ENCODE measurements around the gene POP7. TPM values are rescaled to one million over a fixed set of nuclear protein-coding genes. Genes with fewer than 3 reads are reported as not detected.

POP7 gene
- total and polyA plus RNA-seq, 2 donors = 18.6 to 39.1 TPM

- Histone ChIP-seq H3K36me3 (ENCODE audit: insufficient read depth) (peaks cover 16% of the 10 kb centered on the region), H3K4me3 (ENCODE audit: low read depth, low read length) (no peak overlapping the region), H3K27ac (ENCODE audit: low read depth) (no peak overlapping the region), H3K4me1 (ENCODE audit: insufficient read depth) (no peaks in the 10 kb centered on the region)
- DNase-seq (ENCODE audit: extremely low spot score) = no peak
- 92% methylated on average over 37 of the region's 37 CpGs for WGBS
These were observed 22.0 kb upstream of the POP7 start for GRCh38 chr7:100683659-100684533.

GRCh38 chr7:100684534-100685042 lies 21.3 kb upstream of the POP7 start:
- DNase-seq (ENCODE audit: extremely low spot score) = no peak
- H3K4me1 ChIP-seq (ENCODE audit: insufficient read depth) = no peaks in the 10 kb centered on the region
- 94% methylated on average over 16 of the region's 16 CpGs for WGBS
- H3K27ac ChIP-seq (ENCODE audit: low read depth) = no peak overlapping the region
- no peak overlapping the region for H3K4me3 ChIP-seq (ENCODE audit: low read depth, low read length)
- peaks cover 16% of the 10 kb centered on the region for H3K36me3 ChIP-seq (ENCODE audit: insufficient read depth)

GRCh38 chr7:100685049-100685605 lies 20.8 kb upstream of the POP7 start:
- DNase-seq (ENCODE audit: extremely low spot score) = no peak
- Histone ChIP-seq H3K4me1 (ENCODE audit: insufficient read depth) (no peaks in the 10 kb centered on the region), H3K27ac (ENCODE audit: low read depth) (no peak overlapping the region), H3K4me3 (ENCODE audit: low read depth, low read length) (no peak overlapping the region), H3K36me3 (ENCODE audit: insufficient read depth) (peaks cover 16% of the 10 kb centered on the region)
- 89% methylated on average over 18 of the region's 18 CpGs for WGBS

- no peak overlapping the region for H3K27ac ChIP-seq (ENCODE audit: low read depth)
These were observed 20.2 kb upstream of the POP7 start for GRCh38 chr7:100685631-100686145.

GRCh38 chr7:100686201-100686821 lies 19.6 kb upstream of the POP7 start:
- no peaks in the 10 kb centered on the region for H3K4me1 ChIP-seq (ENCODE audit: insufficient read depth)
- peaks cover 16% of the 10 kb centered on the region for H3K36me3 ChIP-seq (ENCODE audit: insufficient read depth)
- no peak overlapping the region for H3K4me3 ChIP-seq (ENCODE audit: low read depth, low read length)
- H3K27ac ChIP-seq (ENCODE audit: low read depth) = no peak overlapping the region
- 77% methylated on average over 33 of the region's 33 CpGs for WGBS
- no peak for DNase-seq (ENCODE audit: extremely low spot score)

More at GRCh38 chr7:100685631-100686145, 20.2 kb upstream of the POP7 start:
- Histone ChIP-seq H3K4me1 (ENCODE audit: insufficient read depth) (no peaks in the 10 kb centered on the region), H3K4me3 (ENCODE audit: low read depth, low read length) (no peak overlapping the region), H3K36me3 (ENCODE audit: insufficient read depth) (peaks cover 16% of the 10 kb centered on the region)
- DNase-seq (ENCODE audit: extremely low spot score) = no peak
- WGBS = 91% methylated on average over 17 of the region's 17 CpGs

DNA sequence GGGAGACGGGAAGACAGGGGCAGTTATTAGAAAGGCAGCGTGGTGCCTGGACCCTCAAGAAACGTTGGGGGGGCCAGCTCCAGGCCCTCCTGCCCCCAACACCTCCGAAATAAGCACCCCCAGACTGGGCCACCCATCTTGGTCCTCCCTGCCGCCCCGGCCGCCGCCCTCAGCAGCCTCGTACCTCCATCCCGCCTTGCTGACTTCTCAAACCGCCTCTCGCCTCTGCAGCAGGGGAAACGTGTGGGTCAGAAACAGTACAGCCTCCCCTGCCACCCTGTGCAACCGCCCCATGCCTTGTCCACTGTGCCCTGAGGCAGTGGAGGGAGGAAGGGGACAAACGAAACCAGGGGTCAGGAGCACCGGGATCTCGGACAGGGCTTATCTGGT lies 19.1 kb upstream of the POP7 start:
- WGBS = 87% methylated on average over 17 of the region's 17 CpGs
- Histone ChIP-seq H3K4me3 (ENCODE audit: low read depth, low read length) (no peak overlapping the region), H3K27ac (ENCODE audit: low read depth) (no peak overlapping the region), H3K36me3 (ENCODE audit: insufficient read depth) (peaks cover 14% of the 10 kb centered on the region), H3K4me1 (ENCODE audit: insufficient read depth) (no peaks in the 10 kb centered on the region)
- no peak for DNase-seq (ENCODE audit: extremely low spot score)

DNA sequence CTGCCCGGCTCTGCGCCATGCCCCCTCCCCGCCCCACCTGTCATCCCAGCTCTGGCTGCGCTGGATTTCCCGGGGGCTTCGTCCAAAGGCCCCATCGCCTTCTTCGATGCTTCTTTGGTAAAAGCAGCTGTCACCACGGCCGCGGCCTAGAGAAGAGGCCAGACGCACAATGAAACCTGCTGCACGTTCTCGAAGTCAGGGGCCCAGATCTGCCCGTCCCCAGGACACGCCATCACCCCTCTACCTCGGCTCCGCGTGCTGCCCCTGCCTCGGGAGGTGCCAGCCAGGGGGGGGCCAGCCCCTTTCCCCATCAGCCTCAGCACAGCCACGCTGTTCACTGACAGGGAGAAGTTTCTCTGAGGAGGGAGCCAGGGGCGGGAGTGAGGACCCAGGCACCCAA lies 18.7 kb upstream of the POP7 start:
- H3K27ac ChIP-seq (ENCODE audit: low read depth) = no peak overlapping the region
- DNase-seq (ENCODE audit: extremely low spot score) = no peak
- 89% methylated on average over 22 of the region's 22 CpGs for WGBS
- peaks cover 14% of the 10 kb centered on the region for H3K36me3 ChIP-seq (ENCODE audit: insufficient read depth)
- no peak overlapping the region for H3K4me3 ChIP-seq (ENCODE audit: low read depth, low read length)
- H3K4me1 ChIP-seq (ENCODE audit: insufficient read depth) = no peaks in the 10 kb centered on the region

DNA sequence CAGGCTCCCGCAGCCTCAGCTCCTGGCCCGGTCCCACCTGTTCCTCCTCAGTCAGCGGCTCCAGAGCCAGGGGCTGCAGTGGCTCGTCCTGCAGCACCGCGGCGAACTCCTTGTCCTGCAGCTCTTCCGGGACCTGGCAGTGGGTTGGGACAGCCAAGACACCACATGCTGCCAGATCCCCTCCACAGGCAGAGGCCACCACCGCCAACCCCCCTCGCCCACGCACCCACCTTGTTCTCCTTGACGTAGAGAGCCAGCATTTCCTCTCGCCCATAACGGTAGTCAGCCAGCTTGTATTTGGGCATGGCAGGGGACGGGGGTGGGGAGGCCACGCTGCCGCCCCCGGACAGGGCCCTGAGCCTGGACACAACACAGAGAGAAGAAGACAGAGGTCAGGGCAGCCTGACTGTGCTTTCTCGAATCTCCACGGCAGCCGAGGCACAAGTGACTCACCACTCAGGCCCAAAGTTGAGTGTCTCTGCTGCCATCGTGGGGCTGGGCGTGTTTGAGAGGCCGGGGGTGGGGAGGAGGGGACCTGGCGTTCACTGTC lies 18.1 kb upstream of the POP7 start:
- DNase-seq (ENCODE audit: extremely low spot score) = no peak
- 83% methylated on average over 25 of the region's 25 CpGs for WGBS
- Histone ChIP-seq H3K4me1 (ENCODE audit: insufficient read depth) (peaks cover 2% of the 10 kb centered on the region), H3K36me3 (ENCODE audit: insufficient read depth) (peaks cover 10% of the 10 kb centered on the region), H3K27ac (ENCODE audit: low read depth) (no peak overlapping the region), H3K4me3 (ENCODE audit: low read depth, low read length) (no peak overlapping the region)

DNA sequence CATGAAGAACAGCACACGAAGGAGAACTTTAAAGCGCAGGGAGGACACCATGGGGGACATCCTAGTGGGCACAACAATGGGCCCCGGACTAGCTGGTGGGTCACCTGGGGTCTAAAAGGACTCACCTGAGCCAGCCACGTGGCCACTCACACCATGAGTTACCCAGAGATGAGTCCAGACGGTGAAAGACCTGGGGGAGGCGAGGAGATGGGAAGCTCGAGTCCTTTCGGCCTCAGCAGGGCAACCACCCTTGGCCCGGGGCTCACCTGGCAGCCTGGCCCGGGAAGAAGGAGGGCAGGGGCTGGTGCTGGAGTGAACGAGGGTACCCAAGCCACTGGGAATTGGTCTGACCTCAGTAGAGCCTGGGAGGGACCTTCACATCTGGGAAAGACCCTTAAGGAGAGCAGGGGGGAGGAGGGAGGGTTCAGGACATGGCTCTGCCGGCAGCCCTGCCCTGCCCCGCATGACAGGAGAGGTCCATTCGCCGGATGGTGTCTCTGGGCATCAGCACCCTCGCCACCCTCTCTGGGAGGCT lies 17.5 kb upstream of the POP7 start:
- no peak for DNase-seq (ENCODE audit: extremely low spot score)
- no peak overlapping the region for H3K4me3 ChIP-seq (ENCODE audit: low read depth, low read length)
- no peak overlapping the region for H3K27ac ChIP-seq (ENCODE audit: low read depth)
- H3K4me1 ChIP-seq (ENCODE audit: insufficient read depth) = peaks cover 3% of the 10 kb centered on the region
- 88% methylated on average over 16 of the region's 16 CpGs for WGBS
- peaks cover 10% of the 10 kb centered on the region for H3K36me3 ChIP-seq (ENCODE audit: insufficient read depth)

DNA sequence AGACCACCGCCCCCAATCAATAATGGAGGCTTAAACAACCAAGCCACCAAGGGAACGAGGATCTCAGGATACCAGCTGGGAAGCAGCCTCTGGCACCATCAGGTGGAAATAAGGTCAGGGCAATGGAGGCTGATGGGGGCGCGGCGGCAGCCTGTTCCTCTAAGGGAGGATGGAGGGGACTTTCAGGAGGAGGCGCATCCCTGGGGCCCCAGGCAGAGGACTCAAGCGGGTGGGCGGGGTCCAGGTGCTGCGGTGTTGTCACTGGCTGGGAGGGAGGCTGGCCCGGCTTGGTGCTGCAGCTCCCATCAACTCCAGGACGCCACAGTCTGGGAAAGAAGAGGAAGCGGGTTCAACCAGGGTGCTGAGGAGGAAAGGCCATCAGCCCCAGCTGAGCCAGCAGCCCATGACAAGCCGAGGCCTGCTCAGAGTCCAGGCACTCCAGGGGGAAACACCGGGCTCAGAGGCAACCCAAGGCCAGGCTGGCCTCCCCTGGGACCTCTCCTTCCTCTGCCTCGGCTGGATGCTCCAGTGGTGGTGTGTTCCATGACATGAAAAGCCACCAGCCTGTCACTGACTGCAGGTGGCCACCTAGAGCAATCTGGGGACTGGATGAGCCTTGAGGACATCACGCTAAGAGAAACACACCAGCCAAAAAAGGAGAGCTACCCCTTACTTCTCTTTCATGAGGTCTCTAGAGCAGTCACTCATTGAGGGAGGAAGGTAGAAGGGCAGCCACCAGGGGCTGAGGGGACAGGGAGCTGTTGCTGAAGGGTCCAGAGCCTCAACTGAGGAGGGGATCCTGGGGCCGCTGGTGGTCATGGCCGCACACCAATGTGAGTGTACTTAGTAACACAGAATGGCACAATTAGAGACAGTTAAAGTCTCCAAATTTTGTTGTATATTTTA lies 16.4 kb upstream of the POP7 start:
- no peak for DNase-seq (ENCODE audit: extremely low spot score)
- Histone ChIP-seq H3K4me3 (ENCODE audit: low read depth, low read length) (no peak overlapping the region), H3K27ac (ENCODE audit: low read depth) (no peak overlapping the region), H3K36me3 (ENCODE audit: insufficient read depth) (peaks cover 5% of the 10 kb centered on the region), H3K4me1 (ENCODE audit: insufficient read depth) (peaks cover 3% of the 10 kb centered on the region)
- WGBS = 83% methylated on average over 18 of the region's 18 CpGs

DNA sequence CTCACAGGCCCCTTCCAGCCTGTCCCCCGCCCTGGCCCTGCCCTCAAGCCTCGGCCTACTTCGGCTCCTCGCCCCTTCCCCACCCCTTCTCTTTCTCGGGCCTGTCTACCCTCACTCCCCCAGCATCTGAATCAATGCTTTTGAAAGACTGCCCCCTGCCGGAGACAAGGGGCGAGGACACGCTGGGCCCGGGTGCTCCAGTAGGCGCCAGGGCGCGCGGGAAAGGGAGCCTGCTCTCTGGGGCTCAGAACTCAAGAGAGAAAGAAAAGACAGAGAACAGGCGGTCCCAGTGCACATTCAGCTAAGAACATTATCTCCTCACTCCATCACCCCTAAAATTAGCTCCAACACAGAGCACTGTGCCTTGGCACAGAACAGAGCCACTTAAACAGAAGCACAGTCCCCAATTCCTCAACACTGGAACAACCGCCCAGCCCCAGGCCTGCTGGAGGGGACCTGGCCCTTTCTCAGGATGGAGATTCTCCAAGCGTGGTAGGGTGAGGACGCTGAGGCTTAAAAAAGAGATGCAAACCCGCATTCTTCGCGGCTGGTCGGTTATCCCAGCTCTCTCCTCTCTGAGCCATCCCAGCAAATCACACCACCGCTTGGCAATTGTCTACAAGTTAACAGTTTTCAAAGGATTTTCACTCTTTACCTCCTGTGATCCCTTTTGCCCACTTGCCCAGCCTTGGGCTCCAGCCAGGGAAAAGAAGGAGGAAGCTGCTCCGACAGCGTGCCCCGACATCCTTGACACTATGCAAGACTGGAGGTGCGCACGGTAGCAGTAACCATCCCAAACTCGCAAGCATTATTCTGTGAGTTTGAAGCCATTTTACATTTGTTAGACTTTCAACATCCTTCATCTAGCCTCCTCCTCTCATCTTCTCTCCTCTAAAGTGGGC lies 14.0 kb upstream of the POP7 start:
- 25% methylated on average over 28 of the region's 28 CpGs for WGBS
- no peak for DNase-seq (ENCODE audit: extremely low spot score)
- Histone ChIP-seq H3K36me3 (ENCODE audit: insufficient read depth) (peaks cover 3% of the 10 kb centered on the region), H3K4me3 (ENCODE audit: low read depth, low read length) (peak overlapping the region; percentile 1), H3K27ac (ENCODE audit: low read depth) (no peak overlapping the region), H3K4me1 (ENCODE audit: insufficient read depth) (peaks cover 3% of the 10 kb centered on the region)

DNA sequence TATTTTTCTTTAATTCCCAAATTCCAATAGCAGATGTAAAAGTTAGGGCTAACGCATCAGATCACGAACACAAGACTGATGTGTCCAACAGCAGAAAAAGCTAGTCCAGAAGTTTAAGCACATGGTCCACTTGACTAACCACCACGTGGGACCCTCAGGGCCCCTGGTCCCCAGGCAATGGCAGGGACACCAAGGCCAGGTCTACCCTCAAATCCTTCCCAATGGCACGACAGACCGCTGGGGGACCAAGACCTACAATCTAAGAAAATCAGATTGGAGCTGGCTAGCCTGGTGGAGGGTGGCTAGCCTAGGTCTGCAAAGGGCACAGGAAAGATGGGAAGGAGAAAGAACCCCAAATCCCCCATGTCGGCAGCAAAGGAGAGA lies 13.4 kb upstream of the POP7 start:
- WGBS = 49% methylated on average over 6 of the region's 6 CpGs
- Histone ChIP-seq H3K36me3 (ENCODE audit: insufficient read depth) (peaks cover 3% of the 10 kb centered on the region), H3K4me1 (ENCODE audit: insufficient read depth) (peaks cover 3% of the 10 kb centered on the region), H3K4me3 (ENCODE audit: low read depth, low read length) (peak overlapping the region; percentile 100), H3K27ac (ENCODE audit: low read depth) (no peak overlapping the region)
- no peak for DNase-seq (ENCODE audit: extremely low spot score)
